ENCODE measurements around the gene SIPA1L3. TPM values are rescaled to one million over a fixed set of nuclear protein-coding genes. Genes with fewer than 3 reads are reported as not detected.

SIPA1L3 gene
- total and polyA plus RNA-seq, 2 of the 13 experiments (the other 11 are each of a cell fraction or from before 2014, with no cell fraction given), result 5.5 to 7.7 TPM

GRCh38 chr19:38162094-38162493 lies 255.1 kb downstream of the SIPA1L3 start (continued):
- TF ChIP-seq ZNF556 (CRISPR knock-in tag; IDR thresholded peaks at IDR 0.05; ENCODE audit: borderline replicate concordance) (no peak), RELA (CRISPR knock-in tag; IDR thresholded peaks at IDR 0.05) (no peak), ZNF274 (CRISPR knock-in tag; IDR thresholded peaks at IDR 0.05) (no peak), ARID5B (CRISPR knock-in tag; IDR thresholded peaks at IDR 0.05) (no peak), ZNF652 (CRISPR knock-in tag; IDR thresholded peaks at IDR 0.05; ENCODE audit: borderline replicate concordance, low read depth) (no peak), GTF2F1 (IDR thresholded peaks at IDR 0.05; ENCODE audit: low read length) (no peak), ZNF572 (CRISPR knock-in tag; IDR thresholded peaks at IDR 0.05) (no peak), AGO1 (IDR thresholded peaks at IDR 0.05; ENCODE audit: low read depth, low read length, poor library complexity, severe bottlenecking) (no peak), TRAFD1 (CRISPR knock-in tag; IDR thresholded peaks at IDR 0.05; ENCODE audit: borderline replicate concordance) (no peak), HOXD1 (CRISPR knock-in tag; IDR thresholded peaks at IDR 0.05) (no peak), ZSCAN25 (CRISPR knock-in tag; IDR thresholded peaks at IDR 0.05) (no peak), TBX2 (CRISPR knock-in tag; IDR thresholded peaks at IDR 0.05; ENCODE audit: borderline replicate concordance) (no peak)
